Keratinocyte (primary cell): ENCODE results near the gene NEU2. TPM values are rescaled to one million over a fixed set of nuclear protein-coding genes. Genes with fewer than 3 reads are reported as not detected.

ENCODE experiments used
- DNase-seq: peaks from one replicate; pipeline ENCODE4 v3.0.0-alpha.2; 2011; ENCODE audit warnings: low read depth, missing footprints, low spot score
- FAIRE-seq: peaks from 2 replicates; lab custom pipeline; 2011; peaks lifted over from hg19 to GRCh38; lab: Jason Lieb, UNC
- H2AFZ ChIP-seq: 2 replicates; pipeline ENCODE4 v1.6.0; 2012; ENCODE audit warnings: low read length, control low read depth, inconsistent platforms; ENCODE audit not compliant: control insufficient read depth
- H3K27ac ChIP-seq: 2 replicates; pipeline ENCODE4 v1.5.1; 2011; ENCODE audit warnings: low read length; ENCODE audit not compliant: control insufficient read depth, insufficient read depth
- H3K27me3 ChIP-seq: 3 replicates; pipeline ENCODE4 v1.6.0; 2011; ENCODE audit warnings: low read length; ENCODE audit not compliant: control insufficient read depth, insufficient read depth; ENCODE audit errors: extremely low read depth
- H3K36me3 ChIP-seq, 2 experiments: 2 replicates in 1 of 2; 3 replicates in 1 of 2; pipeline ENCODE4 v1.5.1; 2011; ENCODE audit warnings: low read length in 2 of 2, mild to moderate bottlenecking in 1 of 2; ENCODE audit not compliant: control insufficient read depth in 2 of 2, insufficient read depth in 2 of 2; ENCODE audit errors: extremely low read depth in 1 of 2
- H3K4me1 ChIP-seq: 3 replicates; pipeline ENCODE4 v1.5.1; 2011; ENCODE audit warnings: low read length; ENCODE audit not compliant: control insufficient read depth, insufficient read depth; ENCODE audit errors: extremely low read depth
- H3K4me2 ChIP-seq: 3 replicates; pipeline ENCODE4 v1.6.0; 2011; ENCODE audit warnings: low read depth, low read length; ENCODE audit not compliant: control insufficient read depth, insufficient read depth; ENCODE audit errors: extremely low read depth
- H3K4me3 ChIP-seq, 3 experiments: fragments of 200-600 bp in 1 of 3; sonication (generic) in 1 of 3; 2 replicates in 2 of 3; 3 replicates in 1 of 3; pipeline ENCODE4 v1.5.1; 2011 to 2016; ENCODE audit warnings: low read length in 3 of 3, mild to moderate bottlenecking in 3 of 3, control low read depth in 2 of 3, inconsistent platforms in 1 of 3, low read depth in 1 of 3, mixed read lengths in 1 of 3, mixed run types in 1 of 3, moderate library complexity in 1 of 3; ENCODE audit not compliant: control insufficient read depth in 2 of 3, insufficient read depth in 2 of 3; ENCODE audit errors: extremely low read depth in 1 of 3
- H3K79me2 ChIP-seq: 2 replicates; pipeline ENCODE4 v1.6.0; 2012; ENCODE audit warnings: low read length; ENCODE audit not compliant: control insufficient read depth, insufficient read depth
- H3K9ac ChIP-seq: 3 replicates; pipeline ENCODE4 v1.6.0; 2011; ENCODE audit warnings: low read length; ENCODE audit not compliant: control insufficient read depth, insufficient read depth; ENCODE audit errors: extremely low read depth
- H3K9me1 ChIP-seq: 3 replicates; pipeline ENCODE4 v1.6.0; 2011; ENCODE audit warnings: low read length; ENCODE audit not compliant: control insufficient read depth, insufficient read depth; ENCODE audit errors: extremely low read depth
- H3K9me3 ChIP-seq: 2 replicates; pipeline ENCODE4 v1.5.1; 2012; ENCODE audit warnings: low read depth, low read length; ENCODE audit not compliant: control insufficient read depth
- H4K20me1 ChIP-seq: 3 replicates; pipeline ENCODE4 v1.6.0; 2011; ENCODE audit warnings: low read length; ENCODE audit not compliant: control insufficient read depth, insufficient read depth; ENCODE audit errors: extremely low read depth
- EZH2 ChIP-seq: IDR thresholded peaks from one replicate; pipeline ENCODE4 v1.6.1; 2012; ENCODE audit warnings: inconsistent platforms, mild to moderate bottlenecking, low read length, moderate library complexity
- dilution Hi-C: fragments of 300-500 bp; cut with MboI; formaldehyde crosslinking; loops from one replicate; pipeline ENCODE4 v1.7.0; 2020; ENCODE audit warnings: low sequenced_read_pairs; ENCODE audit not compliant: extremely low pct_ligation_motif_present
- polyA plus RNA-seq, 5 experiments: library from polyadenylated mRNA; depleted of rRNA in 3 of 5; stranded (reverse) in 3 of 5; stranded (forward) in 1 of 5; unstranded in 1 of 5; fragments of >200 nt; gene quantifications; 1 replicate in 1 of 5; 2 replicates in 3 of 5; 3 replicates in 1 of 5; pipeline versions ENCODE4 v1.2.1 to v1.2.3, GENCODE V29; 2011 to 2012; ENCODE audit warnings: missing spikeins in 2 of 5, low read depth in 1 of 5, low replicate concordance in 1 of 5
- TF ChIP-seq, protein P1 (sequence below), 3 experiments: IDR thresholded peaks in 1 of 3; conservative IDR thresholded peaks in 1 of 3; optimal IDR thresholded peaks in 1 of 3; 2 replicates in 2 of 3; 3 replicates in 1 of 3; pipeline versions ENCODE3 to v1.5.1; 2011; ENCODE audit warnings: low read length in 3 of 3, mild to moderate bottlenecking in 3 of 3, moderate library complexity in 2 of 3, control low read depth in 1 of 3, inconsistent platforms in 1 of 3; ENCODE audit not compliant: insufficient read depth in 2 of 3; ENCODE audit errors: extremely low read depth in 1 of 3

NEU2 gene
- polyA plus RNA-seq, 1 donor (not counting 4 experiments of a cell fraction or from before 2014, with no cell fraction given): not detected

DNA sequence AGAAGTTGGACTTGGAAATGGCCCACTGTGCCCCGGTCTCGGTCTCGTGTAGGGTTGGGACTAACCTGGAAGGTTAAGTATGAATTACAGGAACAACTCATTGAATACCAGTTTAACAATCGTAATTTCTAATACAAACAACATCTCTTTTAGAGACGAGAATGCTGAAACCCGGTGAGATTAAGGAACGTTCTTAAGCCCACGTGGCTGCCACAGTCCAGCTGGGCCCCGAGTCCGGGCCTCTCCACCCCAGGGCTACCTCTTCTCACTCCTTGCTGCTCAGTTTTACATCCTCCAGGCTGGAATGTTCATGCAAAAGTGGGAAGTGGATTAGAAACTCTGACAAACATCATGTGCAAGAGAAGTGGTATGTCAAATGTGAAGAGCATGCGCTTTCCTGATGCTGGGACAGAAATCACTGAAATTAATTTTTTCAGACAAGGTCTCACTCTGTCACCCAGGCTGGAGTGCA is 48.8 kb upstream of the NEU2 start:
- no peaks in the 10 kb centered on the region for H3K79me2 ChIP-seq
- dilution Hi-C loops: no loop called here
- no peak overlapping the region for H3K4me3 ChIP-seq
- FAIRE-seq (no peak), DNase-seq (no peak)
- no peak overlapping the region for H3K4me2 ChIP-seq
- H3K27ac ChIP-seq: no peak overlapping the region
- no peaks in the 10 kb centered on the region for H4K20me1 ChIP-seq
- no peaks in the 10 kb centered on the region for H3K27me3 ChIP-seq
- H2AFZ ChIP-seq: no peak overlapping the region
- TF ChIP-seq EZH2: no peak
- TF ChIP-seq, protein P1, sequence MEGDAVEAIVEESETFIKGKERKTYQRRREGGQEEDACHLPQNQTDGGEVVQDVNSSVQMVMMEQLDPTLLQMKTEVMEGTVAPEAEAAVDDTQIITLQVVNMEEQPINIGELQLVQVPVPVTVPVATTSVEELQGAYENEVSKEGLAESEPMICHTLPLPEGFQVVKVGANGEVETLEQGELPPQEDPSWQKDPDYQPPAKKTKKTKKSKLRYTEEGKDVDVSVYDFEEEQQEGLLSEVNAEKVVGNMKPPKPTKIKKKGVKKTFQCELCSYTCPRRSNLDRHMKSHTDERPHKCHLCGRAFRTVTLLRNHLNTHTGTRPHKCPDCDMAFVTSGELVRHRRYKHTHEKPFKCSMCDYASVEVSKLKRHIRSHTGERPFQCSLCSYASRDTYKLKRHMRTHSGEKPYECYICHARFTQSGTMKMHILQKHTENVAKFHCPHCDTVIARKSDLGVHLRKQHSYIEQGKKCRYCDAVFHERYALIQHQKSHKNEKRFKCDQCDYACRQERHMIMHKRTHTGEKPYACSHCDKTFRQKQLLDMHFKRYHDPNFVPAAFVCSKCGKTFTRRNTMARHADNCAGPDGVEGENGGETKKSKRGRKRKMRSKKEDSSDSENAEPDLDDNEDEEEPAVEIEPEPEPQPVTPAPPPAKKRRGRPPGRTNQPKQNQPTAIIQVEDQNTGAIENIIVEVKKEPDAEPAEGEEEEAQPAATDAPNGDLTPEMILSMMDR (optimal IDR thresholded peaks at IDR 0.05 in 1 of 3, IDR thresholded peaks at IDR 0.05 in 1 of 3, conservative IDR thresholded peaks at IDR 0.05 in 1 of 3; ENCODE audit: extremely low read depth in 1 of 3, insufficient read depth in 2 of 3, low read length in 3 of 3): no peak
- no peak overlapping the region for H3K9ac ChIP-seq
- H3K36me3 ChIP-seq: no peaks in the 10 kb centered on the region
- H3K4me1 ChIP-seq: peaks cover 37% of the 10 kb centered on the region
- H3K9me3 ChIP-seq: no peaks in the 10 kb centered on the region
- H3K9me1 ChIP-seq: peaks cover 3% of the 10 kb centered on the region

DNA sequence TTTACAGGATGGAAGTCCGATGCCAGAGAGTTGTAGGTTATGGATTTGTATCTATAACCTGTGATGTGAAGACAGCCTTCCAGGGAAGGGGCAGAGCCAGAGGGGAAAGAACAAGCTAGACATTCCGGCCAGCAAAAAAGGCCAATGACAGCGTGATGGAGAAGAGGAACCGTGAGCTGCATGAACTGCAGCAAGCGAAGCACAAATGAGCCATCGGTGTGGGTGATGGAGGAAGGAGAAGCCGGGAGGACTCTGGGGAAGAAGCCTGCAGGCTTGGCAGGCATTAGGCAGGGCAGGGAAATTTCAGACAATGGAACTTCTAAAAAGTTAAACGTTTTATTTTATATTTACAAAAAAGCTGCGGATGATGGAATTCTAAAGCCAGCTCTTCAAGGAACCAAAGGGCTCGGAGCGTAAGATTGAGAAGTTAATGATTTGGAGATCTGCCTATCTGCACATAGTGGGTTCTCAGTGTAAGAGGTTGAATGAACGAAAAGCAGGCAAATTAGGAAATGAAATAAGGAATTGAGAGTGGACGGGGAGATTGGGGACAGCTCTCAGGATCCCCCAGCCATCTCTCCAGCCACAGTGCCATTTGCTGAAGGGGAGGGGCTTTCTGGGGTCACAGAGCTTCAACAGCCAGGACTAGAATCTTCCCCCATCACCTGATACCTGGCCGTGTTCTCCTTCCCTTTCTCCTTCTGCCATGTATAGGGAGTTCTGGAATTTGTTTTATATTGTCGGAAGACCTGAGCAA is 47.8 kb upstream of the NEU2 start:
- H3K9me1 ChIP-seq: peaks cover 3% of the 10 kb centered on the region
- DNase-seq (no peak), FAIRE-seq (no peak)
- H3K4me1 ChIP-seq: peaks cover 38% of the 10 kb centered on the region
- H3K36me3 ChIP-seq: no peaks in the 10 kb centered on the region
- dilution Hi-C loops: no loop called here
- no peaks in the 10 kb centered on the region for H4K20me1 ChIP-seq
- no peak overlapping the region for H3K9ac ChIP-seq
- no peak overlapping the region for H3K27ac ChIP-seq
- TF ChIP-seq, protein P1 (optimal IDR thresholded peaks at IDR 0.05 in 1 of 3, IDR thresholded peaks at IDR 0.05 in 1 of 3, conservative IDR thresholded peaks at IDR 0.05 in 1 of 3; ENCODE audit: extremely low read depth in 1 of 3, insufficient read depth in 2 of 3, low read length in 3 of 3): no peak
- TF ChIP-seq EZH2: no peak
- H2AFZ ChIP-seq: no peak overlapping the region
- H3K4me3 ChIP-seq: no peak overlapping the region
- no peak overlapping the region for H3K4me2 ChIP-seq
- no peaks in the 10 kb centered on the region for H3K27me3 ChIP-seq
- no peaks in the 10 kb centered on the region for H3K79me2 ChIP-seq
- no peaks in the 10 kb centered on the region for H3K9me3 ChIP-seq
